Psoas muscle (tissue), 8 donors: Measurements from ENCODE around the gene ZBTB24. TPM values are rescaled to one million over a fixed set of nuclear protein-coding genes. Genes with fewer than 3 reads are reported as not detected.

Experiments
- ATAC-seq, 4 donors: fragments of 200-7000 bp; cut with Tn5 transposase; one replicate each; pipeline ENCODE4 v1.9.1; 2020; ENCODE audit warnings: moderate library complexity in 3 of 4, mild to moderate bottlenecking in 2 of 4
- DNase-seq, 2 donors: peaks; one replicate each; pipeline ENCODE4 v3.0.0-alpha.2; 2020
- H3K27ac ChIP-seq: fragments of 200-600 bp; one replicate; pipeline ENCODE4 v1.8.0; 2022
- H3K27me3 ChIP-seq, 3 donors: fragments of 200-600 bp in 1 of 3; one replicate each; pipeline versions ENCODE4 v1.6.1 to v1.8.0; 2013 to 2022; ENCODE audit warnings: low read length in 2 of 3, mild to moderate bottlenecking in 2 of 3, moderate library complexity in 1 of 3; ENCODE audit not compliant: insufficient read depth in 3 of 3
- H3K36me3 ChIP-seq, 2 donors: fragments of 200-600 bp in 1 of 2; one replicate each; pipeline versions ENCODE4 v1.6.1 to v1.8.0; 2013 to 2022; ENCODE audit warnings: low read depth in 1 of 2, mild to moderate bottlenecking in 1 of 2, moderate library complexity in 1 of 2; ENCODE audit not compliant: insufficient read depth in 1 of 2
- H3K4me1 ChIP-seq: fragments of 200-600 bp; one replicate; pipeline ENCODE4 v1.8.0; 2022
- H3K4me3 ChIP-seq: fragments of 200-600 bp; one replicate; pipeline ENCODE4 v1.8.0; 2022; ENCODE audit warnings: mild to moderate bottlenecking
- H3K9me3 ChIP-seq: fragments of 200-600 bp; one replicate; pipeline ENCODE4 v1.8.0; 2022
- WGBS, 3 donors: extraction: QIAGEN DNeasy Blood & Tissue Kit; methylation state at CpG; one replicate each; pipeline versions ENCODE4 v1.1.6 to v1.1.7; 2013; 5-methylcytosine and 5-hydroxymethylcytosine counted together
- intact Hi-C, 2 donors: fragments of 100-400 bp; cut with DNase I; formaldehyde crosslinking; loops; one replicate each; pipeline versions ENCODE4 v1.11.0 to v1.14.2; 2022
- polyA plus RNA-seq, 3 donors: library from polyadenylated mRNA; stranded (reverse); fragments of 200-250 nt; gene quantifications; one replicate each; pipeline ENCODE4 v1.2.3, GENCODE V29; 2013
- total RNA-seq, 4 donors: library from RNA; stranded (reverse); fragmentation: NEBNext Ultra II Directional in 2 of 4; extraction: Animal tissue kit (Norgen Biotek cat#: 25700) in 2 of 4; gene quantifications; one replicate each; pipeline versions ENCODE4 v1.2.1 to v1.2.4, GENCODE V29; 2021 to 2023
- TF ChIP-seq, protein P1 (sequence below): fragments of 200-600 bp; IDR thresholded peaks from one replicate; pipeline ENCODE4 v1.8.0; 2022; ENCODE audit warnings: antibody characterized with exemption
- donor health status: healthy with polysubstance abuse.
- donor health status: DM: no; HTN: no; CAD: no; lungs with moderate emphysema.
- donor health status: Bipolar disorder and iron deficiency.
- donor health status: healthy.
- donor health status: DM: yes; HTN: yes; CAD: no.
- donor health status: DM: no; HTN: no; CAD: no.
- donor health status: DM: no; HTN: no; CAD: no.
- donor health status: DM: yes; HTN: yes; CAD: no.

The ZBTB24 gene
- total and polyA plus RNA-seq, 7 donors: 2.3 to 5.8 (median 5.3) TPM

DNA sequence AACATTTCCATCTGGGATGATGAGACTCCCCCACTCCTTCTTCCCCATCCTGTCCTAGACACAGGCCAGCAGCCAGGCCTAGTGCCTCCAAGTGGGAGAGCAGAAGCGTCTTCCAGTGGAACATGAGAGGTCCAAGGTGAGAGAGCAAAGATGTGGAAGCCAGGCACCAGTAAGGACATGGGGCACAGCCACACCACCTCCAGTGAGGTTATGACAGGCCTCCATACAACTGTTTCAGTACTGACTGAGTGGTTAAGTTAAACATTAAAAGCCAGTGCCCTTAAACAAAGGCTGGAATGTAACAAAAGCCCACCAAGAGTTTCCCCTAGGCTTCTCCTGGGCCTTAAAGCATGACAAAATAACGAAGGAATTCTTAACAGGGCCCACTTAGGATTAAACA is 5.3 kb downstream of the ZBTB24 start:
- Histone ChIP-seq H3K27ac (no peak overlapping the region), H3K36me3 (peaks cover 14 to 78% of the 10 kb centered on the region in 2 donors), H3K27me3 (no peaks in the 10 kb centered on the region), H3K4me1 (peaks cover 38% of the 10 kb centered on the region), H3K4me3 (no peak overlapping the region), H3K9me3 (no peaks in the 10 kb centered on the region)
- TF ChIP-seq, protein P1, sequence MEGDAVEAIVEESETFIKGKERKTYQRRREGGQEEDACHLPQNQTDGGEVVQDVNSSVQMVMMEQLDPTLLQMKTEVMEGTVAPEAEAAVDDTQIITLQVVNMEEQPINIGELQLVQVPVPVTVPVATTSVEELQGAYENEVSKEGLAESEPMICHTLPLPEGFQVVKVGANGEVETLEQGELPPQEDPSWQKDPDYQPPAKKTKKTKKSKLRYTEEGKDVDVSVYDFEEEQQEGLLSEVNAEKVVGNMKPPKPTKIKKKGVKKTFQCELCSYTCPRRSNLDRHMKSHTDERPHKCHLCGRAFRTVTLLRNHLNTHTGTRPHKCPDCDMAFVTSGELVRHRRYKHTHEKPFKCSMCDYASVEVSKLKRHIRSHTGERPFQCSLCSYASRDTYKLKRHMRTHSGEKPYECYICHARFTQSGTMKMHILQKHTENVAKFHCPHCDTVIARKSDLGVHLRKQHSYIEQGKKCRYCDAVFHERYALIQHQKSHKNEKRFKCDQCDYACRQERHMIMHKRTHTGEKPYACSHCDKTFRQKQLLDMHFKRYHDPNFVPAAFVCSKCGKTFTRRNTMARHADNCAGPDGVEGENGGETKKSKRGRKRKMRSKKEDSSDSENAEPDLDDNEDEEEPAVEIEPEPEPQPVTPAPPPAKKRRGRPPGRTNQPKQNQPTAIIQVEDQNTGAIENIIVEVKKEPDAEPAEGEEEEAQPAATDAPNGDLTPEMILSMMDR: no peak
- ATAC-seq: no peak
- 46 to 61% (median 58%) methylated on average over 2 of the region's 2 CpGs for WGBS, 3 donors
- intact Hi-C loops: no loop called here
- DNase-seq: no peak

DNA sequence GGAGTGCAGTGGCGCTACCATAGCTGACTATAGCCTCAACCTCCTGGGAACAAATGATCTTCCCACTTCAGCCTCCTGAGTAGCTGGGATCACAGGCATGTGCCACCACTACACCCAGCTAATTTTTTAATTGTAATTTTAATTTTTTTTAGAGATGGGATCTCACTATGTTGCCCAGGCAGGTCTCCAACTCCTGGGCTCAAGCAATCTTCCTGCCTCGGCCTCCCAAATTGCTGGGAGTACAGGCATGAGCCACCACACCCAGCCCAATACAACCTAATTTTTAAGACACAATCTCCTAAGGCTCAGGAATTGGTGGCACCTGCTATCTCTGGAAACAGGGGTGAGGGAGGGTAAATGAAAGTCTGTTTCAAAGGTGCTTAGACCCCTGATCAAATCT is 5.8 kb downstream of the ZBTB24 start:
- H3K9me3 ChIP-seq: no peaks in the 10 kb centered on the region
- WGBS, 3 donors: 95 to 98% (median 97%) methylated on average over 2 of the region's 2 CpGs
- peaks cover 14 to 83% of the 10 kb centered on the region in 2 donors for H3K36me3 ChIP-seq
- no peak overlapping the region for H3K4me3 ChIP-seq
- DNase-seq: no peak
- TF ChIP-seq, protein P1: no peak
- peaks cover 37% of the 10 kb centered on the region for H3K4me1 ChIP-seq
- no peak overlapping the region for H3K27ac ChIP-seq
- intact Hi-C loops: no loop called here
- no peaks in the 10 kb centered on the region for H3K27me3 ChIP-seq
- no peak for ATAC-seq

DNA sequence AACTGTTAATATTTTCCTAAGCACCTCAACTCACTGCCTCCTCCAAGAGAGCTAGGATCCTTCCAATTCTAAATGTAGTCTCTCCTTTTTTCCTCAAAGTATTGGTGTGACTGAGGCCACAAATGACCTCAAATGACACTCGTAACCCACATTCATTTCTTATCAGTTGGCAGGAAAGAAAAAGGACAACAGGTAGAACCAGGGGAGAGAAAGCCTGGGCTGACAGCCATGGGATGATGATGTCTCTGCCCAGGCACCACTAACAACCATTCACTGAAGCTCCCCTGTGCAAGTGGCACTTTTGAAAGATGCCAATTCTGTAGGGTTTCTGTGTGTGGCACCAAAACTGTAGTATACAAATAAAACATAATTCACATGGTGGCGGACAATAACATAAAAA is 7.4 kb downstream of the ZBTB24 start:
- no peaks in the 10 kb centered on the region for H3K27me3 ChIP-seq
- H3K27ac ChIP-seq: no peak overlapping the region
- H3K9me3 ChIP-seq: no peaks in the 10 kb centered on the region
- intact Hi-C loops: no loop called here
- no peak overlapping the region for H3K4me3 ChIP-seq
- 92 to 100% (median 98%) methylated on average over 2 of the region's 2 CpGs for WGBS, 3 donors
- H3K36me3 ChIP-seq: peaks cover 10 to 85% of the 10 kb centered on the region in 2 donors
- DNase-seq (no peak), ATAC-seq (no peak)
- H3K4me1 ChIP-seq: peaks cover 22% of the 10 kb centered on the region
- TF ChIP-seq, protein P1: no peak

- H3K4me3 ChIP-seq: no peak overlapping the region
- H3K27ac ChIP-seq: no peak overlapping the region
- intact Hi-C loops: no loop called here
- WGBS, 3 donors: 93 to 95% (median 95%) methylated on average over 4 of the region's 4 CpGs
- no peaks in the 10 kb centered on the region for H3K9me3 ChIP-seq
- peaks cover 10 to 87% of the 10 kb centered on the region in 2 donors for H3K36me3 ChIP-seq
- DNase-seq (no peak), ATAC-seq (no peak)
- H3K4me1 ChIP-seq: peaks cover 15% of the 10 kb centered on the region
- TF ChIP-seq, protein P1: no peak
- no peaks in the 10 kb centered on the region for H3K27me3 ChIP-seq
Measured at GRCh38 chr6:109474995-109475394, 8.0 kb downstream of the ZBTB24 start.

DNA sequence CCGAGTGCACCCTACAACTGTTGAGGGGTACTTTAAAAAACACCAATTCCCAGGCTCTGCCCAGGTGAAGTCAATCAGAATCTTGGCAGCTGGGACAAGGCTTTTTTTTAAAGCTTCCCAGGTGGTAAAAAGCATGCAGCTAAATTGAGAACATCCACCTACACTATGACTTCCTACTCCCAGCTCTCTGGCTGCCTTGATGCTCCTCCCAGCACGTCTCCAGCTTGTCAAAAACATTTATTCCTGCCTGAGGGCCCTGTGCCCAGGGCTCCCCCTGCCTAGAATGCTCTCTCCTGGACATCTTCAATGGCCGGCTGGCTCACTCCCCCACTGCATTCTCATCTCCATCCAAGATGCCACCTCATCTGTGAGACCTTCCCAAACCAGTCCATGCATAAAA is 9.9 kb downstream of the ZBTB24 start:
- 84 to 94% (median 91%) methylated on average over 3 of the region's 3 CpGs for WGBS, 3 donors
- intact Hi-C loops: no loop called here
- H3K36me3 ChIP-seq: peaks cover 9 to 97% of the 10 kb centered on the region in 2 donors
- ATAC-seq (no peak), DNase-seq (no peak)
- no peaks in the 10 kb centered on the region for H3K9me3 ChIP-seq
- no peak overlapping the region for H3K4me3 ChIP-seq
- no peaks in the 10 kb centered on the region for H3K4me1 ChIP-seq
- TF ChIP-seq, protein P1: no peak
- H3K27ac ChIP-seq: no peak overlapping the region
- H3K27me3 ChIP-seq: no peaks in the 10 kb centered on the region
